IPS-11a (cell line): ENCODE measurements around the gene RIC8B.
A peak's percentile ranks its signal among the peaks of the same experiment; 100 is the strongest.

Experiments used
- H3K4me3 ChIP-seq: one replicate; pipeline ENCODE4 v1.5.1; 2013; ENCODE audit warnings: low read depth, low read length, control low read depth

Gene RIC8B

DNA sequence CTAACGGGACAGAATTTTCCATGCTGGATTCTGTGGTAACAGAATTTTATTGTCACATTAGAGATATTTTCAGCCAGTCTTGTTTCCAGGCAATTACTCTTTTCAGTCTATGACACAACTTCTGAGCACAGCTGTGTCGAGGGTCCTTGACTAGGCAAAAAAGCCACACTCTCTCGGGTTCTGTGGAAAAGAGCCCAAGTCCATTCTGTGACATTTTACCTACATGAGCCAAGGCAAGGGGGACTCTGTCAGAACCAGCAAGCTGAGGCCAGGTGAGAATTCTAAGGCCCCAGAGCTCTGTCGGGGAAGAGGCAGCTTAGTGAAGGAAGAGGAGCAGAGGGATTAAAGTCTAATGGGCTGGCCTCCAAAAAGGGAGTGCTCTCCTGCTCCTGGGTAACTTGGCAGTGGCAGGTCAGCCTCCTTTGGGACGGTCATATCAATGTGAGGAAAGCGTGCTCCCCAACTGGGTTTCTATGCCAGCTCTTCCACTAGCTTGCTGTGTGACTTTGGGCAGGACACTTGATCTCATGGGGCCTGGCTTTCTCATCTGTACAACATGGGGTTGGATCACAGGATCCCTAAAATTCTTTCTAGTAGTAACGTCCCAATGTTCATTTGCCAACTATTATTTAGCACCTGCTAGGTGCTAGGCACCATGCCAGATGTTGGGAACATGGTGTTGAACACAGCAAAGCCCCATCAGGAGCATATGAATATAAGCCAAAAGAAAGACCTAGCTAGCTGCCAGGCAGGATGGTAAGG lies 16.0 kb upstream of the RIC8B start:
- H3K4me3 ChIP-seq, result no peak overlapping the region

DNA sequence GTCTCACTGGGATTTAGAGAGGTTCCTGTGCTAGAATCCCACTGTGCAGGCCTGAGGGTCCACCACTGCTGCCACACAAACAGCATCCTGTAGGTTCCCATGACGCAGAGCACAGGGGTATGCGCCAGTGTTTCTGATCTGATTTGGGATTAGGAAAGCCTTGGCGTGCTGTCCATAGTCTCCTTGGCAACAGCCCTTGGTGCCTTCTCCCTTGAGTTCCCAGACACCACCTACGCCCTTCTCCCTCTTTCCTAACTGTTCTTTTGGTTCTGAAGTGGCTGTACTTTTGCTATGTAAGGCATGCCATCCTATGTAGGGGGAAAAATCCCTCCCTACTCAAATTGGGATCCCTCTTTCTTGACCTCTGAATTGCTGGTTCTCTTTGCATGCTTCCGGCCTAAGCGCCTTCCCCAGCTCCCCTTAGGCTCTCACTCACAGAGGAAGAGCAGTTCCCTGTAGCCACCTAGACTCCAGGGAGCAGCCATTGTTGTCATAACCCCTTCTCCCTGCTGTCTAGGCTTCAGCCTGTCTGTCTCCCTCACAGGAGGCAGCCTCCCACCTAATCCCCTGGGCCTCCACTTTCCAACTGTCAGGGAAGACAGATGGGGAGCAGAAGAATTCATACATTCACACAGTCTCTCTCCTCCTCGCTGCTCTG lies 14.8 kb upstream of the RIC8B start:
- H3K4me3 ChIP-seq, result no peak overlapping the region

GRCh38 chr12:106760184-106760531 lies 14.3 kb upstream of the RIC8B start:
- no peak overlapping the region for H3K4me3 ChIP-seq

- no peak overlapping the region for H3K4me3 ChIP-seq
Measured at GRCh38 chr12:106764220-106764619, 10.3 kb upstream of the RIC8B start.

- H3K4me3 ChIP-seq, result no peak overlapping the region
Measured at GRCh38 chr12:106764738-106765137, 9.7 kb upstream of the RIC8B start.

GRCh38 chr12:106766393-106766826 lies 8.1 kb upstream of the RIC8B start:
- no peak overlapping the region for H3K4me3 ChIP-seq

- no peak overlapping the region for H3K4me3 ChIP-seq
Measured at GRCh38 chr12:106767206-106767605, 7.3 kb upstream of the RIC8B start.

DNA sequence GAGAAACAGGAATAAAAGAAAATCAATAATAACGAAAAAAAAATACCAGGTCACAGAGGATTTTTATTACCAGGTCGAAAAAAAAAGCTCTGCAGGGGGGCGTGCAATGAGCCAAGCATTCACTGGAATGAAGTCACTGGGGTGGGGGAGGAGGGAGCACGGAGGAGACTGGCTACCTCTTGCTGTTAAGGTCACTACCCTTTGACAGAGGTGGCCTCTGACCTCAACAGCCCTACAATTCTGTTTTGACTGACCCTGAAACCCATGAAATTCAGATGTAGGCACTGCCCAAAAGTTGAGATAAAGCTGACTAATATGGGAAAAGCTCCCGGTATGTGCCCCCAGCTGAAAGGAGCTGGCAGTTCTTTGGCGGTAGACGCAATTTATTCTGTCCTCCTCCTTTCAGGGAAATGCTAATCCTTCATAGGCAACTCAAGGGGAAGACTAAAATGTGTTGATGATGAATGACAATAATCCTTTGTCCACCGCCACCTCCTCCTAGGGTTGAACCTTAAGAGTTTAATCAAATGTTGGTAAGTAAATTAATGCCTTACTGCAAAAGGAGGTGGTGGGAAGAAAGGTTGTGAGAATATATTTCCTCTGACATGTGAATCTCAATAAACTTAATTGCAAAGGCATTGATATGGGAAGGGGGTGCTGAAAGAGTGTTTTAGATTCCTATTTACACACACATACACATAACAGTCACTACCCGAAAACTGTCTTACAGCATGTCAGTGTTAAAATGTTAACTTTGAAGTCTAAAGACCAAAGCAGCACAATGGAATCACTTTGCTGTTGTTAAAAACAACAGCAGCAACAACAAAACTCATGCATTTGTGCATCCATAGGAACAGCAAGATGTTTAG lies 6.3 kb upstream of the RIC8B start:
- no peak overlapping the region for H3K4me3 ChIP-seq

DNA sequence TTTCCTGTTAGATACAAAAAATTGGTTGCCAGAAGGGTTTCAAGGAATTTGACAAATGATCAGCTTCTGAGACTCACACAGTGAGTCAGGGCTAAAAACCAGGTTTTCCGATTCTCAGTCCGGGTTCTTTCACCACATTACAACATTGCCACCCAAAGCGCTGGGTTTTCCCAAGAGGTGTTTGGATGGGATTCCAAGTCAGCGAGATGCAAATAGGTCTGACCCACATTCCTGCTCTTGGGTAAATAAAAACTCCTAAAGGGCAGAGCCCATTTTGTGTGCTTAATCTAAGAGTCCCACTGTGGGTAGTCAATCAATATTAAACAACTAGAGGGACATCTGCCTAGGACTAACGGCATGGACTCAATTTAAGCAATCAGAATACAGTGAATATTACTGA lies 5.4 kb upstream of the RIC8B start:
- no peak overlapping the region for H3K4me3 ChIP-seq

- H3K4me3 ChIP-seq, result no peak overlapping the region
Measured at GRCh38 chr12:106769546-106769945, 4.9 kb upstream of the RIC8B start.

- H3K4me3 ChIP-seq, result no peak overlapping the region
Measured at GRCh38 chr12:106771425-106771824, 3.1 kb upstream of the RIC8B start.

DNA sequence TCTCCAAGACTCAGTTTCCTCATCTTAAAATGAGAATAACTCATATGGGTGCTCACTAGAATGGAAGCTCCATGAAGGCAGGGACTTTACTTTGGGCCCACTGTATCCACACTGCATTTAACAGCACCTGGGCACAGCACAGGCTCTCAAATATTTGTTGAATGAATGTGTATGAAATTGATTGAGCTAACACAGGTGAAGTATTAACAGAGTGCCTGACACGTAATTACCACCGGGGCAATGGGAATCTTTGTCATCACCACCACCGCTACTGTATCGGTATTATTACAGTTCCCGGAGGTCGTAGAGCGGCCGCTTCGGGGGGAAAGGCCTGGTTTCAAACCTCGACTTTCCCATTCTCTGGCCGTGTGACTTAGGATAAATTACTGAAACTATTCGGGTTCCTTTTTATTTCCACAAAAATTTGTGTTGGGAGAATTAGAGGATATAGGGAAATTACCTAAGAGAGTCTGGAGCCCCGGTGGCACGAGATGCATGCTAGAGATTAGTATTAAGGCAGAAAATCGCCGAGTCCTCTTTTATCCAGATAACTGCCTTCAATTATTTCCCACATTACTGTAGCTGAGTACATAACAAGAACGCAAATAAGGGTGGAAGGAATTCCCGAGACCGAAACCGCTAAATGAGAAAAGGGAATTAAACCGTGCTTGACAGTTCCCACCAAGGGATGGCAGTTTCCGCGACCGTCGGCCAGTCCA lies 1.0 kb upstream of the RIC8B start:
- peak overlapping the region; percentile 96 for H3K4me3 ChIP-seq

DNA sequence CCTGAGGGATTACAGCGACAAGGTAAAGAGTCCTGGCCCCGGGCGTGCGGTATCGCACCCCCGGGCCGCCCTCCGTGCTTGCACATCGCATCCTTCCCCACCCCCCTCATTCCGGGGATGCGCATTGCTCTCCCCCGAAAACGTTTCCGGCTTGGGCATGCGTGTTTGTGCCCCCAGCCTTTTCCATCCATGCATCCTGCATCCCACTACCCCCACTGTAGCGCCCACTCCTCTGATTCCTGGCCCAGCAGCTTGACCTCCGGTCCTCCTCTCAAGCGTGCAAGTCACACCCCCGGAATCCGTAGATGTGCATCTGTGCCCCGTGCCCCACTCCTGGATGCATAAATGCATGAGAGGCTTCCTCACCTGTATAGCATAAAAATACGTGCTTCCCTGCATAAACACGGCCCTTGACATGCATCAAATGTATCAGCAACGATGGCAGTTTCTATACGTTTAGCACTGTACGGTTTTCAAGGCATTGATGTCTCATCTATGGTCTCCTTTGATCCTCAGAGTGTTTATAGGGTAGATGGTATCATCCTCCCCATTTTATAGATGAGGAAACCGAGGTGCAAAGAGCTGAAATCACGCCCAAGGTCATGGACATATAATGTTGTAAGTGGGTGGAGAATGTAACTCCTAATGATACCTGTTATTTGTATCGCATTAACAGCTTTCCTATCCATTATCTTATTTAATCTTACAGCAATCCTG lies 484 bp downstream of the RIC8B start:
- H3K4me3 ChIP-seq, result peak overlapping the region; percentile 96

DNA sequence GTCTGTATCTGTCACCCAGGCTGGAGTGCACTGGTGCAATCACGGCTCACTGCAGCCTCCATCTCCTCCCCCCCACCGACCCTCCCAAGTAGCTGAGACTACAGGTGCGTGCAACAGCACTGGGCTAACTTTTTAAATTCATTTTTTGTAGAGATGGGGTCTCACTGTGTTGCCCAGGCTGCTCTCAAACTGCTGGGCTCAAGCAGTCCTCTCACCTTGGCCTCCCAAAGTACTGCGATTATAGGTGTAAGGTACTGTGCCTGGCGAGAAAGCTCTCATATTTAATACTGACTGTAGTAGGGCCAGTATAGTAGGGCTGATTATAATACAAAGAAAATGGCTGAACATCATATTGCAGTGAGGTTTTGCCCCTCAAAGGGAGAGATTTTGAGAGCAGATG lies 2.4 kb downstream of the RIC8B start:
- H3K4me3 ChIP-seq, result no peak overlapping the region

- no peak overlapping the region for H3K4me3 ChIP-seq
Measured at GRCh38 chr12:106780010-106780631, 5.6 kb downstream of the RIC8B start.

GRCh38 chr12:106782619-106783018 lies 8.1 kb downstream of the RIC8B start:
- no peak overlapping the region for H3K4me3 ChIP-seq

GRCh38 chr12:106783515-106783914 lies 9.0 kb downstream of the RIC8B start:
- no peak overlapping the region for H3K4me3 ChIP-seq

DNA sequence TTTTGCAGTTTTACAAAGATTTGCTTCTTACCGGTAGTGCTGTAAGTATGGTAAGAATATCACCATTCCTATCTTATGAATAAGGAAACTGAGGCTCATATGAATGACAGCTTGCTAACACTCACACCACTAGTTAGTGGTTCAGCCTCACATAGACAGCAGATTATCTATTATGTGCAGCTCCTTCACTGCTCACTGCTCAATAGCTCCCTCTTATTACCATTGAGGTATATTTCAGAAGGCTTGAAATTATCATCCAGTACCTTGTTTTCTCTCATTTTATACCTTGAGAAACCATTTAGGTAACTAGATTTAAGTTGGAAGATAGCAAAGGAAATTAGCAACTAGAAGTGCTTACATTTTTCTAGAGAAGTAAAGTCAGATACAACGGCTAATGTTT lies 15.5 kb downstream of the RIC8B start:
- no peak overlapping the region for H3K4me3 ChIP-seq

GRCh38 chr12:106791531-106791930 lies 17.0 kb downstream of the RIC8B start:
- no peak overlapping the region for H3K4me3 ChIP-seq

DNA sequence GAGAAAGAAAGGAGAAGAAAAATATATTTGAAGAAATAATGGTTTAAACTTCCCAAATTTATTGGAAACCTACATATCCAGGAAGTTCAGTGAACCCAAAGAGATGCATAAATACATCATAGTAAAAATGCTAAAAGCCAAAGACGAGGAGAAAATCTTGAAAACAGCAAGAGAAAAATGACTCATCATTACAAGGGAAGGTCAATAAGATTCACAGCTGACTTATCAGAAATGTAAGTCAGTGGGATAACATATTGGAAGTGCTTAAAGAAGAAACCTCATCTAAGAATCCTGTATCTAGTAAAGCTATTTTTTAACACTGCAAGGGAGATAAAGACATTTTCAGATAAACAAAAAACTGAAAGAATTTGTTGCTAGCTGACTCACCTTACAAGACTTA lies 19.9 kb downstream of the RIC8B start:
- no peak overlapping the region for H3K4me3 ChIP-seq
